H7 (cell line): Measurements from ENCODE around the gene EPS8L3. TPM values are rescaled to one million over a fixed set of nuclear protein-coding genes. Genes with fewer than 3 reads are reported as not detected.
A peak's percentile ranks its signal among the peaks of the same experiment; 100 is the strongest.

Source experiments
- DNase-seq: peaks from one replicate; pipeline ENCODE4 v3.0.0; 2012
- H3K27me3 ChIP-seq: 2 replicates; pipeline ENCODE4 v1.6.0; 2011; ENCODE audit warnings: mild to moderate bottlenecking, low read length; ENCODE audit not compliant: control insufficient read depth, insufficient read depth
- H3K36me3 ChIP-seq: replicated peaks from 2 replicates; pipeline ENCODE4 v1.5.1; 2011; ENCODE audit warnings: low read length; ENCODE audit not compliant: control insufficient read depth, insufficient read depth
- H3K4me3 ChIP-seq: 2 replicates; pipeline ENCODE4 v1.5.1; 2011; ENCODE audit warnings: low read depth, mild to moderate bottlenecking, control low read depth, low read length, moderate library complexity; ENCODE audit not compliant: insufficient read depth
- total RNA-seq: library from RNA; depleted of rRNA; stranded (reverse); fragments of >200 nt; shearing (Covaris generic); gene quantifications from 2 replicates; pipeline ENCODE4 v1.2.3, GENCODE V29; 2014

Gene EPS8L3
- total RNA-seq, 1 experiment from 2014 or later = not detected

GRCh38 chr1:109787845-109788601, 24.3 kb upstream of the EPS8L3 start:
- Histone ChIP-seq H3K36me3 (no peaks in the 10 kb centered on the region), H3K27me3 (no peaks in the 10 kb centered on the region; the same call in 1 of the 2 replicates), H3K4me3 (no peak overlapping the region)
- peak; percentile 50 for DNase-seq

GRCh38 chr1:109787211-109787844, 23.6 kb upstream of the EPS8L3 start:
- H3K36me3 ChIP-seq = no peaks in the 10 kb centered on the region
- no peak for DNase-seq
- no peak overlapping the region for H3K4me3 ChIP-seq
- no peaks in the 10 kb centered on the region; the same call in 1 of the 2 replicates for H3K27me3 ChIP-seq

GRCh38 chr1:109786531-109787021, 22.9 kb upstream of the EPS8L3 start:
- Histone ChIP-seq H3K36me3 (no peaks in the 10 kb centered on the region), H3K27me3 (no peaks in the 10 kb centered on the region; the same call in 1 of the 2 replicates), H3K4me3 (no peak overlapping the region)
- DNase-seq = no peak

- no peaks in the 10 kb centered on the region for H3K36me3 ChIP-seq
- H3K4me3 ChIP-seq = no peak overlapping the region
- H3K27me3 ChIP-seq = no peaks in the 10 kb centered on the region; the same call in 1 of the 2 replicates
- no peak for DNase-seq
Measured at GRCh38 chr1:109786112-109786480, 22.4 kb upstream of the EPS8L3 start.

GRCh38 chr1:109785446-109786111, 21.9 kb upstream of the EPS8L3 start:
- peak; percentile 12 for DNase-seq
- no peak overlapping the region for H3K4me3 ChIP-seq
- no peaks in the 10 kb centered on the region; the same call in 1 of the 2 replicates for H3K27me3 ChIP-seq
- H3K36me3 ChIP-seq = no peaks in the 10 kb centered on the region

DNA sequence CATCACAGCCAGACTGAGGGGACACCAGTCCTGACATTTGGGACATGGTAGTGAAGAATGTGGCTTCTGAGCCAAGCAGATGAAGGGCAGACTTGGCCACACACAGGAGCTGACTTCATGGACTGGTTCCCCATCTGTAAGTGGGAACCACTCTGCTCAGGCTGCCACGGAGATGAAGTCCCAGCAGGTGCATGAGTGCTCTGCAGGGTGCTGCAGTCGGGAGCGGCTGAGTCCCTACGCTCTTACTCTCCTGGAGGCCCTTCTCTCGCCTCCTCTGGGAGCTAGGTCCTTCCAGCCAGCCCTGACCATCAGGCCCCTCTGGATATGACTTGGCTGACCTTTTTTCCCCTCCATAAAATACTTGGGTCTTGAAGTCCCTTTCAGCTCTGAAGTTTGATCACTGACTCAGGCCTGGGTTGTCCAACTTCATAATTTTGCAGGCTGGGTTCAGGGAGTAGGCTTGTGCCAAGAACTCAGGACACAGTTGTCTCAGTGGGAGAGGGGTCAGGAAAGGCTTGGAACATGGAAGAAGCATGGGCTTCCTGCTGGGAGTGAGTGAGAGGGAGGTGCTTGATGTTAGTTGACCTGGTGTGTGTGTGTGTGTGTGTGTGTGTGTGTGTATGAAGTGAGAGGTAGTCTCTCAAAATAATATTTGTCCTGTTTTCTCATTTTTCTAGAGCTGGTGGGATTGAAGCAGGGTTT, 21.0 kb upstream of the EPS8L3 start:
- Histone ChIP-seq H3K27me3 (no peaks in the 10 kb centered on the region; the same call in 1 of the 2 replicates), H3K36me3 (no peaks in the 10 kb centered on the region), H3K4me3 (no peak overlapping the region)
- no peak for DNase-seq

- no peaks in the 10 kb centered on the region for H3K36me3 ChIP-seq
- no peak overlapping the region for H3K4me3 ChIP-seq
- DNase-seq = no peak
- no peaks in the 10 kb centered on the region; the same call in 1 of the 2 replicates for H3K27me3 ChIP-seq
Measured at GRCh38 chr1:109783436-109783835, 19.7 kb upstream of the EPS8L3 start.

GRCh38 chr1:109782927-109783326, 19.2 kb upstream of the EPS8L3 start:
- no peak for DNase-seq
- no peak overlapping the region for H3K4me3 ChIP-seq
- H3K27me3 ChIP-seq = no peaks in the 10 kb centered on the region; the same call in 1 of the 2 replicates
- no peaks in the 10 kb centered on the region for H3K36me3 ChIP-seq

- no peaks in the 10 kb centered on the region; the same call in 1 of the 2 replicates for H3K27me3 ChIP-seq
- DNase-seq = no peak
Measured at GRCh38 chr1:109782514-109782913, 18.8 kb upstream of the EPS8L3 start.

GRCh38 chr1:109781806-109782205, 18.1 kb upstream of the EPS8L3 start:
- H3K27me3 ChIP-seq = no peaks in the 10 kb centered on the region
- H3K36me3 ChIP-seq = no peaks in the 10 kb centered on the region
- DNase-seq = no peak

More at GRCh38 chr1:109782514-109782913, 18.8 kb upstream of the EPS8L3 start:
- Histone ChIP-seq H3K36me3 (no peaks in the 10 kb centered on the region), H3K4me3 (no peak overlapping the region)

DNA sequence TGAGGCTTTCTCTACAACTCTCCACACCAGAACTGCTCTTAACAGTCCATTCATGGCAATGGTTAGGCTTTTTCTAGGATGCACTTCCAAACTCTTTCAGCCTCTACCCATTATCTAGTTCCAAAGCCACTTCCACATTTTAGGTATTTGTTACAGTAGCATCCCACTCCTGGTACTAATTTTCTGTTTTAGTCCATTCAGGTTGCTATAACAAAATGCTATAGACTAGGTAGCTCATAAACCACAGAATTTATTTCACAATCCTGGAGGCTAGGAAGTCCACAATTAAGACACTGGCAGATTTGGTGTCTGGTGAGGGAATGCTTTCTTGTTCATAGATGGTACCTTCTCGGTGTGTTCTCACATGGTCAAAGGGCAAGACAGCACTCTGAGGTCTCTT, 17.3 kb upstream of the EPS8L3 start:
- no peaks in the 10 kb centered on the region for H3K36me3 ChIP-seq
- no peaks in the 10 kb centered on the region for H3K27me3 ChIP-seq
- no peak for DNase-seq
- no peak overlapping the region for H3K4me3 ChIP-seq

More at GRCh38 chr1:109781806-109782205, 18.1 kb upstream of the EPS8L3 start:
- no peak overlapping the region for H3K4me3 ChIP-seq

DNA sequence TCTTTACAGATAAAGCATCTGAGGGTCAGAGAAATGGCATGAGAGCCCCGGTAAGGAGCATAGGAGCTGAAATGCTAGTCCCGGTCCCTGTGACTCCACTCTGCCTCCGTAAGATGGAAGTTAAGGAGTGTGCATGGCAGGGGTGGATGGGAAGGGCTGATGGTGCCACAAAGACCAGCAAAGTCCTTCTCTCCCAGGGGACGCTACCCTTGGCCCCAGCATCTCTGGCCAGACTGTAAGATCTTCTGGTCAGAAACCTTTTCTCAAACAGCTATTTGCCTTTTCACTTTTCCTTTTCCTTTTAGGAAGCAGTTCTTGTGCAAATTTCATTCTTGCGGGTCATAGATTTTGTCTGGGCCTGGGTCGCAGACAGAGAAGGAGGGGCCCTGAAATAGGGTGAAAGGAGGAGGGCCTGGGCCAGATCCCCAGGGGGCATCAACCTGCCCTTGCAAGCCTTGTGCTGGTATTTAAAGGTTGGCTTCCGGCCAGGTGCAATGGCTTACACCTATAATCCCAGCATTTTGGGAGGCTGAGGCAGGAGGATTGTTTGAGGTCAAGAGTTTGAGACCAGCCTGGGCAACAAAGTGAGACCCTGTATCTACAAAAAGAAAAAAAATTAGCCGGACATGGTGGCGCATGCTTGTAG, 14.4 kb upstream of the EPS8L3 start:
- Histone ChIP-seq H3K27me3 (peaks cover 3% of the 10 kb centered on the region; the same call in 1 of the 2 replicates), H3K4me3 (no peak overlapping the region), H3K36me3 (no peaks in the 10 kb centered on the region)
- DNase-seq = no peak

- peak; percentile 21 for DNase-seq
- H3K36me3 ChIP-seq = no peaks in the 10 kb centered on the region
Measured at GRCh38 chr1:109777436-109777835, 13.7 kb upstream of the EPS8L3 start.

GRCh38 chr1:109776911-109777310, 13.2 kb upstream of the EPS8L3 start:
- Histone ChIP-seq H3K27me3 (peaks cover 3% of the 10 kb centered on the region; the same call in 1 of the 2 replicates), H3K36me3 (no peaks in the 10 kb centered on the region)

More at GRCh38 chr1:109777436-109777835, 13.7 kb upstream of the EPS8L3 start:
- peaks cover 3% of the 10 kb centered on the region; the same call in 1 of the 2 replicates for H3K27me3 ChIP-seq
- no peak overlapping the region for H3K4me3 ChIP-seq

More at GRCh38 chr1:109776911-109777310, 13.2 kb upstream of the EPS8L3 start:
- peak; percentile 93 for DNase-seq
- H3K4me3 ChIP-seq = no peak overlapping the region
